ENCODE results near the gene ABHD17B. TPM values are rescaled to one million over a fixed set of nuclear protein-coding genes. Genes with fewer than 3 reads are reported as not detected.

The ABHD17B gene
- total RNA-seq, 1 experiment from 2014 or later: 21.1 TPM

DNA sequence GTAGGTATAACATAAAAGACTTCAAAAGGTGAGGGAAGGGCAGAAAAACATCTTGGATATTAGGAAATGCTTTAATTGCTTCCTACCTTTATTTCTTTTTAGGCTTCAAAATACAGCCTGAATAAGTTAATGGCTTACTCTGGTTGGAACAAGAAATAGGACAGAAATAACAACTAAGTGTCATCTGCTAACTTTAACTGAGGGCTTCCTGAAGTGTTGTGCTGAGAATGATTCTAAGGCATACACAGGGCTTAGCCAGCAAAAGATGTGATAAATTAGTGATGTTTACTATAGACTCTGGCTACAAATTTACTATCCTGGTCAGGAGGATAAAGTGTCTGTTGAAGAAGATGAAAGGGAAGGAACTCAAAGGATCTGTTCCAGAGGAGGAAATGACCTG lies 34.2 kb downstream of the ABHD17B start:
- POLR2A ChIA-PET: no interaction called here
- H3K27ac ChIP-seq (ENCODE audit: low read length): no peak overlapping the region
- intact Hi-C loops (cut with micrococcal nuclease; ENCODE audit: unreplicated experiment): no loop called here
- no peak overlapping the region for H3K4me3 ChIP-seq (ENCODE audit: low read depth in 2 of 2, low read length in 2 of 2)
- in situ Hi-C loops (cut with HindIII; ENCODE audit: low pct_unique_long_range_greater_than_20kb, low sequenced_read_pairs): no loop called here
- no peak for TF ChIP-seq TCF7L2 (IDR thresholded peaks at IDR 0.05; ENCODE audit: low read depth, low read length)
- no peak for TF ChIP-seq POLR2AphosphoS5 (IDR thresholded peaks at IDR 0.05; ENCODE audit: low read depth, low read length)
- TF ChIP-seq, protein P1, sequence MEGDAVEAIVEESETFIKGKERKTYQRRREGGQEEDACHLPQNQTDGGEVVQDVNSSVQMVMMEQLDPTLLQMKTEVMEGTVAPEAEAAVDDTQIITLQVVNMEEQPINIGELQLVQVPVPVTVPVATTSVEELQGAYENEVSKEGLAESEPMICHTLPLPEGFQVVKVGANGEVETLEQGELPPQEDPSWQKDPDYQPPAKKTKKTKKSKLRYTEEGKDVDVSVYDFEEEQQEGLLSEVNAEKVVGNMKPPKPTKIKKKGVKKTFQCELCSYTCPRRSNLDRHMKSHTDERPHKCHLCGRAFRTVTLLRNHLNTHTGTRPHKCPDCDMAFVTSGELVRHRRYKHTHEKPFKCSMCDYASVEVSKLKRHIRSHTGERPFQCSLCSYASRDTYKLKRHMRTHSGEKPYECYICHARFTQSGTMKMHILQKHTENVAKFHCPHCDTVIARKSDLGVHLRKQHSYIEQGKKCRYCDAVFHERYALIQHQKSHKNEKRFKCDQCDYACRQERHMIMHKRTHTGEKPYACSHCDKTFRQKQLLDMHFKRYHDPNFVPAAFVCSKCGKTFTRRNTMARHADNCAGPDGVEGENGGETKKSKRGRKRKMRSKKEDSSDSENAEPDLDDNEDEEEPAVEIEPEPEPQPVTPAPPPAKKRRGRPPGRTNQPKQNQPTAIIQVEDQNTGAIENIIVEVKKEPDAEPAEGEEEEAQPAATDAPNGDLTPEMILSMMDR (IDR thresholded peaks at IDR 0.05): no peak
- TF ChIP-seq, protein P2, sequence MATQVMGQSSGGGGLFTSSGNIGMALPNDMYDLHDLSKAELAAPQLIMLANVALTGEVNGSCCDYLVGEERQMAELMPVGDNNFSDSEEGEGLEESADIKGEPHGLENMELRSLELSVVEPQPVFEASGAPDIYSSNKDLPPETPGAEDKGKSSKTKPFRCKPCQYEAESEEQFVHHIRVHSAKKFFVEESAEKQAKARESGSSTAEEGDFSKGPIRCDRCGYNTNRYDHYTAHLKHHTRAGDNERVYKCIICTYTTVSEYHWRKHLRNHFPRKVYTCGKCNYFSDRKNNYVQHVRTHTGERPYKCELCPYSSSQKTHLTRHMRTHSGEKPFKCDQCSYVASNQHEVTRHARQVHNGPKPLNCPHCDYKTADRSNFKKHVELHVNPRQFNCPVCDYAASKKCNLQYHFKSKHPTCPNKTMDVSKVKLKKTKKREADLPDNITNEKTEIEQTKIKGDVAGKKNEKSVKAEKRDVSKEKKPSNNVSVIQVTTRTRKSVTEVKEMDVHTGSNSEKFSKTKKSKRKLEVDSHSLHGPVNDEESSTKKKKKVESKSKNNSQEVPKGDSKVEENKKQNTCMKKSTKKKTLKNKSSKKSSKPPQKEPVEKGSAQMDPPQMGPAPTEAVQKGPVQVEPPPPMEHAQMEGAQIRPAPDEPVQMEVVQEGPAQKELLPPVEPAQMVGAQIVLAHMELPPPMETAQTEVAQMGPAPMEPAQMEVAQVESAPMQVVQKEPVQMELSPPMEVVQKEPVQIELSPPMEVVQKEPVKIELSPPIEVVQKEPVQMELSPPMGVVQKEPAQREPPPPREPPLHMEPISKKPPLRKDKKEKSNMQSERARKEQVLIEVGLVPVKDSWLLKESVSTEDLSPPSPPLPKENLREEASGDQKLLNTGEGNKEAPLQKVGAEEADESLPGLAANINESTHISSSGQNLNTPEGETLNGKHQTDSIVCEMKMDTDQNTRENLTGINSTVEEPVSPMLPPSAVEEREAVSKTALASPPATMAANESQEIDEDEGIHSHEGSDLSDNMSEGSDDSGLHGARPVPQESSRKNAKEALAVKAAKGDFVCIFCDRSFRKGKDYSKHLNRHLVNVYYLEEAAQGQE (IDR thresholded peaks at IDR 0.05; ENCODE audit: insufficient read depth in 1 of 2, low read depth in 2 of 2, low read length in 1 of 2): no peak
- no peak for TF ChIP-seq SIN3A (IDR thresholded peaks at IDR 0.05; ENCODE audit: borderline replicate concordance, insufficient read depth, low read depth, low read length)
- no peaks in the 10 kb centered on the region; the same call in 1 of the 2 replicates for H3K36me3 ChIP-seq (ENCODE audit: control insufficient read depth, insufficient read depth, low read length)
- H3K27me3 ChIP-seq (ENCODE audit: control insufficient read depth, insufficient read depth, low read length): no peaks in the 10 kb centered on the region
- ATAC-seq (no peak), DNase-seq (ENCODE audit: low read depth, low spot score) (no peak)
- peaks cover 15% of the 10 kb centered on the region; the same call in 1 of the 2 replicates for H3K9me3 ChIP-seq (ENCODE audit: control insufficient read depth, insufficient read depth, low read depth, low read length)
- no peaks in the 10 kb centered on the region for H3K4me1 ChIP-seq (ENCODE audit: control insufficient read depth, insufficient read depth, low read length)
- BruUV-seq (replicated peaks): no TSS peak
- CTCF ChIA-PET: no interaction called here

DNA sequence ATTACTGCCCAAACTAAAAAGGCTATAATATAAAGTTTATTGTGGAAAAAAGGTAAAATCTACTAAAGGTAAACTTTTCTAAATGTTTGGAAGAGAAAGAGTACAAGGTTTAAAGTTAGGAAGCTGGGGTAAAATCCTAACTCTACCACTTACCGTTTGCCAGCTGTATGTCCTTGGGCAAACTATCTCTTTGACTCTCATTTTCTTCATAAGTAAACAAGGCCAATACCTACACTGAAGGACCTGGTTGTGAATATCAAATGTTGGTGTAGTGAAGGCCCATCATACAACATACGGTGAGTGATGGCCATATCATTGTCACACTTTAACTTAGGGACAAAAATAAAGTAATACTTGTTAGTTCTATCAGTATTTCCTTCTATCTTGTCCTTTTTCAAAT lies 34.9 kb downstream of the ABHD17B start:
- ATAC-seq (no peak), DNase-seq (ENCODE audit: low read depth, low spot score) (no peak)
- intact Hi-C loops (cut with micrococcal nuclease; ENCODE audit: unreplicated experiment) (no loop called here), in situ Hi-C loops (cut with HindIII; ENCODE audit: low pct_unique_long_range_greater_than_20kb, low sequenced_read_pairs) (no loop called here)
- POLR2A ChIA-PET: no interaction called here
- no TSS peak for BruUV-seq (replicated peaks)
- no peak overlapping the region for H3K4me3 ChIP-seq (ENCODE audit: low read depth in 2 of 2, low read length in 2 of 2)
- TF ChIP-seq, protein P2 (IDR thresholded peaks at IDR 0.05; ENCODE audit: insufficient read depth in 1 of 2, low read depth in 2 of 2, low read length in 1 of 2): no peak
- TF ChIP-seq TCF7L2 (IDR thresholded peaks at IDR 0.05; ENCODE audit: low read depth, low read length) (no peak), SIN3A (IDR thresholded peaks at IDR 0.05; ENCODE audit: borderline replicate concordance, insufficient read depth, low read depth, low read length) (no peak), POLR2AphosphoS5 (IDR thresholded peaks at IDR 0.05; ENCODE audit: low read depth, low read length) (no peak)
- TF ChIP-seq, protein P1 (IDR thresholded peaks at IDR 0.05): no peak
- H3K36me3 ChIP-seq (ENCODE audit: control insufficient read depth, insufficient read depth, low read length): no peaks in the 10 kb centered on the region; the same call in 1 of the 2 replicates
- no peaks in the 10 kb centered on the region for H3K27me3 ChIP-seq (ENCODE audit: control insufficient read depth, insufficient read depth, low read length)
- H3K4me1 ChIP-seq (ENCODE audit: control insufficient read depth, insufficient read depth, low read length): no peaks in the 10 kb centered on the region
- no peak overlapping the region for H3K27ac ChIP-seq (ENCODE audit: low read length)
- CTCF ChIA-PET: no interaction called here
- peaks cover 15% of the 10 kb centered on the region; the same call in 1 of the 2 replicates for H3K9me3 ChIP-seq (ENCODE audit: control insufficient read depth, insufficient read depth, low read depth, low read length)

All from Panc1 (cell line).